ENCODE results near the gene RIMBP2.

GRCh38 chr12:130649101-130650045 lies 66.7 kb downstream of the RIMBP2 start:
- TF ChIP-seq CTCF (IDR thresholded peaks at IDR 0.05) (no peak), EZH2phosphoT487 (IDR thresholded peaks at IDR 0.05) (no peak)
